Measurements from ENCODE around the gene DEPDC7.
"Not testable (repeated sequence)": the region's sequence is repeated elsewhere in the genome, so short reads cannot be mapped to it uniquely, and the experiment has no call there.

The DEPDC7 gene

GRCh38 chr11:33039274-33040032, 23.8 kb downstream of the DEPDC7 start, which contains the start of gene TCP11L1:
TSS of gene TCP11L1 (plus strand) at chr11:33039572. CDS start at chr11:33043774, 4,202 bp downstream.
- Histone ChIP-seq H3K36me3 (ENCODE audit: control insufficient read depth in 2 of 2, insufficient read depth in 2 of 2, low read length in 2 of 2) (peaks cover 8% of the 10 kb centered on the region in 2 donors), H3K27ac (ENCODE audit: low read depth in 2 of 2, low read length in 2 of 2) (peak within 1 kb of the TSS; percentile 97 to 98), H3K27me3 (ENCODE audit: control insufficient read depth in 2 of 2, insufficient read depth in 2 of 2, low read length in 2 of 2) (no peaks in the 10 kb centered on the region), H3K4me3 (ENCODE audit: low read length in 2 of 2) (peak within 1 kb of the TSS; percentile 94 to 99), H3K9me3 (ENCODE audit: control insufficient read depth in 2 of 2, low read length in 2 of 2) (no peaks in the 10 kb centered on the region), H3K4me1 (ENCODE audit: control insufficient read depth in 2 of 2, insufficient read depth in 2 of 2, low read length in 2 of 2) (peaks cover 12 to 15% of the 10 kb centered on the region in 2 donors), H3K9ac (ENCODE audit: low read depth in 1 of 2, low read length in 2 of 2) (peak within 1 kb of the TSS; percentile 89 to 98)

- Histone ChIP-seq H3K4me1 (ENCODE audit: control insufficient read depth in 2 of 2, insufficient read depth in 2 of 2, low read length in 2 of 2) (peaks cover 13 to 15% of the 10 kb centered on the region in 2 donors), H3K4me3 (ENCODE audit: low read length in 2 of 2) (peak overlapping the region; percentile 94 to 99), H3K36me3 (ENCODE audit: control insufficient read depth in 2 of 2, insufficient read depth in 2 of 2, low read length in 2 of 2) (peaks cover 9 to 13% of the 10 kb centered on the region in 2 donors), H3K9ac (ENCODE audit: low read depth in 1 of 2, low read length in 2 of 2) (peak overlapping the region; percentile 89 to 98), H3K27ac (ENCODE audit: low read depth in 2 of 2, low read length in 2 of 2) (peak overlapping the region; percentile 97 to 98), H3K9me3 (ENCODE audit: control insufficient read depth in 2 of 2, low read length in 2 of 2) (no peaks in the 10 kb centered on the region), H3K27me3 (ENCODE audit: control insufficient read depth in 2 of 2, insufficient read depth in 2 of 2, low read length in 2 of 2) (no peaks in the 10 kb centered on the region)
Observed at GRCh38 chr11:33040033-33040861, 24.6 kb downstream of the DEPDC7 start.

GRCh38 chr11:33040862-33041453, 25.3 kb downstream of the DEPDC7 start:
- Histone ChIP-seq H3K27ac (ENCODE audit: low read depth in 2 of 2, low read length in 2 of 2) (peak overlapping the region; percentile 97 to 98), H3K27me3 (ENCODE audit: control insufficient read depth in 2 of 2, insufficient read depth in 2 of 2, low read length in 2 of 2) (no peaks in the 10 kb centered on the region)

GRCh38 chr11:33043221-33043830, 27.6 kb downstream of the DEPDC7 start:
- H3K27ac ChIP-seq (ENCODE audit: low read depth in 2 of 2, low read length in 2 of 2) = no peak overlapping the region
- H3K4me1 ChIP-seq (ENCODE audit: control insufficient read depth in 2 of 2, insufficient read depth in 2 of 2, low read length in 2 of 2) = peaks cover 18 to 26% of the 10 kb centered on the region in 2 donors
- H3K9ac ChIP-seq (ENCODE audit: low read depth in 1 of 2, low read length in 2 of 2) = no peak overlapping the region
- no peaks in the 10 kb centered on the region for H3K9me3 ChIP-seq (ENCODE audit: control insufficient read depth in 2 of 2, low read length in 2 of 2)
- peaks cover 13 to 15% of the 10 kb centered on the region in 2 donors for H3K36me3 ChIP-seq (ENCODE audit: control insufficient read depth in 2 of 2, insufficient read depth in 2 of 2, low read length in 2 of 2)
- H3K4me3 ChIP-seq (ENCODE audit: low read length in 2 of 2) = no peak overlapping the region
- H3K27me3 ChIP-seq (ENCODE audit: control insufficient read depth in 2 of 2, insufficient read depth in 2 of 2, low read length in 2 of 2) = no peaks in the 10 kb centered on the region

More at GRCh38 chr11:33040862-33041453, 25.3 kb downstream of the DEPDC7 start:
- H3K9ac ChIP-seq (ENCODE audit: low read depth in 1 of 2, low read length in 2 of 2) = no peak overlapping the region
- H3K4me3 ChIP-seq (ENCODE audit: low read length in 2 of 2) = peak overlapping the region; percentile 94 to 99
- peaks cover 9 to 15% of the 10 kb centered on the region in 2 donors for H3K36me3 ChIP-seq (ENCODE audit: control insufficient read depth in 2 of 2, insufficient read depth in 2 of 2, low read length in 2 of 2)
- H3K9me3 ChIP-seq (ENCODE audit: control insufficient read depth in 2 of 2, low read length in 2 of 2) = no peaks in the 10 kb centered on the region
- H3K4me1 ChIP-seq (ENCODE audit: control insufficient read depth in 2 of 2, insufficient read depth in 2 of 2, low read length in 2 of 2) = peaks cover 15 to 18% of the 10 kb centered on the region in 2 donors

GRCh38 chr11:33044285-33044756, 28.6 kb downstream of the DEPDC7 start:
- Histone ChIP-seq H3K9ac (ENCODE audit: low read depth in 1 of 2, low read length in 2 of 2) (no peak overlapping the region), H3K27ac (ENCODE audit: low read depth in 2 of 2, low read length in 2 of 2) (no peak overlapping the region), H3K4me1 (ENCODE audit: control insufficient read depth in 2 of 2, insufficient read depth in 2 of 2, low read length in 2 of 2) (peaks cover 18 to 31% of the 10 kb centered on the region in 2 donors), H3K36me3 (ENCODE audit: control insufficient read depth in 2 of 2, insufficient read depth in 2 of 2, low read length in 2 of 2) (peaks cover 13 to 15% of the 10 kb centered on the region in 2 donors), H3K4me3 (ENCODE audit: low read length in 2 of 2) (no peak overlapping the region), H3K27me3 (ENCODE audit: control insufficient read depth in 2 of 2, insufficient read depth in 2 of 2, low read length in 2 of 2) (no peaks in the 10 kb centered on the region), H3K9me3 (ENCODE audit: control insufficient read depth in 2 of 2, low read length in 2 of 2) (no peaks in the 10 kb centered on the region)

GRCh38 chr11:33045551-33046255, 30.0 kb downstream of the DEPDC7 start:
- no peak overlapping the region for H3K9ac ChIP-seq (ENCODE audit: low read depth in 1 of 2, low read length in 2 of 2)
- peaks cover 17 to 30% of the 10 kb centered on the region in 2 donors for H3K4me1 ChIP-seq (ENCODE audit: control insufficient read depth in 2 of 2, insufficient read depth in 2 of 2, low read length in 2 of 2)
- H3K27me3 ChIP-seq (ENCODE audit: control insufficient read depth in 2 of 2, insufficient read depth in 2 of 2, low read length in 2 of 2) = no peaks in the 10 kb centered on the region
- peaks cover 13 to 15% of the 10 kb centered on the region in 2 donors for H3K36me3 ChIP-seq (ENCODE audit: control insufficient read depth in 2 of 2, insufficient read depth in 2 of 2, low read length in 2 of 2)
- H3K27ac ChIP-seq (ENCODE audit: low read depth in 2 of 2, low read length in 2 of 2) = peak overlapping the region; percentile 42 to 58
- no peaks in the 10 kb centered on the region for H3K9me3 ChIP-seq (ENCODE audit: control insufficient read depth in 2 of 2, low read length in 2 of 2)
- H3K4me3 ChIP-seq (ENCODE audit: low read length in 2 of 2) = no peak overlapping the region

- H3K4me3 ChIP-seq (ENCODE audit: low read length in 2 of 2); H3K27me3 ChIP-seq (ENCODE audit: control insufficient read depth in 2 of 2, insufficient read depth in 2 of 2, low read length in 2 of 2); H3K9ac ChIP-seq (ENCODE audit: low read depth in 1 of 2, low read length in 2 of 2); H3K9me3 ChIP-seq (ENCODE audit: control insufficient read depth in 2 of 2, low read length in 2 of 2): not testable (repeated sequence)
- H3K4me1 ChIP-seq (ENCODE audit: control insufficient read depth in 2 of 2, insufficient read depth in 2 of 2, low read length in 2 of 2) = peaks cover 11 to 26% of the 10 kb centered on the region in 2 donors
- peaks cover 12 to 15% of the 10 kb centered on the region in 2 donors for H3K36me3 ChIP-seq (ENCODE audit: control insufficient read depth in 2 of 2, insufficient read depth in 2 of 2, low read length in 2 of 2)
- H3K27ac ChIP-seq (ENCODE audit: low read depth in 2 of 2, low read length in 2 of 2) = peak overlapping the region in 1 of 2 donors; percentile 16
Observed at GRCh38 chr11:33048701-33049100, 33.0 kb downstream of the DEPDC7 start.

GRCh38 chr11:33049565-33050408, 34.1 kb downstream of the DEPDC7 start:
- H3K36me3 ChIP-seq (ENCODE audit: control insufficient read depth in 2 of 2, insufficient read depth in 2 of 2, low read length in 2 of 2); H3K4me3 ChIP-seq (ENCODE audit: low read length in 2 of 2); H3K27me3 ChIP-seq (ENCODE audit: control insufficient read depth in 2 of 2, insufficient read depth in 2 of 2, low read length in 2 of 2); H3K9me3 ChIP-seq (ENCODE audit: control insufficient read depth in 2 of 2, low read length in 2 of 2); H3K9ac ChIP-seq (ENCODE audit: low read depth in 1 of 2, low read length in 2 of 2): not testable (repeated sequence)
- peaks cover 11 to 24% of the 10 kb centered on the region in 2 donors for H3K4me1 ChIP-seq (ENCODE audit: control insufficient read depth in 2 of 2, insufficient read depth in 2 of 2, low read length in 2 of 2)
- peak overlapping the region; percentile 52 to 58 for H3K27ac ChIP-seq (ENCODE audit: low read depth in 2 of 2, low read length in 2 of 2)
